ENCODE results near the gene GAP43.

GRCh38 chr3:115627180-115628074, 4.1 kb downstream of the GAP43 start:
- TF ChIP-seq CTCF (IDR thresholded peaks at IDR 0.05) (no peak), POLR2AphosphoS5 (IDR thresholded peaks at IDR 0.05) (no peak)

Measured in breast epithelium (tissue), 3 donors.